Ramos (cell line): Measurements from ENCODE around the gene SLC26A9.

Experiments used
- in situ Hi-C: fragments of 300-500 bp; cut with MboI; formaldehyde crosslinking; loops from one replicate; pipeline ENCODE4 v1.14.3; 2022; ENCODE audit warnings: low sequenced_read_pairs; ENCODE audit not compliant: unreplicated experiment

The SLC26A9 gene

GRCh38 chr1:205929496-205930194 is 13.6 kb downstream of the SLC26A9 start:
- in situ Hi-C loops: no loop called here

- in situ Hi-C loops: no loop called here
These were observed 14.9 kb downstream of the SLC26A9 start for GRCh38 chr1:205928317-205928716.

GRCh38 chr1:205927676-205928075 is 15.6 kb downstream of the SLC26A9 start:
- in situ Hi-C loops: no loop called here

GRCh38 chr1:205927247-205927646 is 16.0 kb downstream of the SLC26A9 start:
- in situ Hi-C loops: no loop called here

- in situ Hi-C loops: no loop called here
These were observed 16.6 kb downstream of the SLC26A9 start for GRCh38 chr1:205926636-205927035.

- in situ Hi-C loops: no loop called here
These were observed 17.0 kb downstream of the SLC26A9 start for GRCh38 chr1:205926213-205926612.

GRCh38 chr1:205925736-205926135 is 17.5 kb downstream of the SLC26A9 start:
- in situ Hi-C loops: no loop called here

GRCh38 chr1:205924460-205924790 is 18.8 kb downstream of the SLC26A9 start:
- in situ Hi-C loops: no loop called here

GRCh38 chr1:205923651-205924459 is 19.4 kb downstream of the SLC26A9 start:
- in situ Hi-C loops: no loop called here

GRCh38 chr1:205922806-205923205 is 20.4 kb downstream of the SLC26A9 start:
- in situ Hi-C loops: no loop called here

GRCh38 chr1:205922314-205922713 is 20.9 kb downstream of the SLC26A9 start:
- in situ Hi-C loops: no loop called here

GRCh38 chr1:205921570-205921909 is 21.7 kb downstream of the SLC26A9 start:
- in situ Hi-C loops: no loop called here

GRCh38 chr1:205920861-205921569 is 22.2 kb downstream of the SLC26A9 start:
- in situ Hi-C loops: no loop called here

- in situ Hi-C loops: no loop called here
These were observed 23.1 kb downstream of the SLC26A9 start for GRCh38 chr1:205920159-205920558.

GRCh38 chr1:205918955-205919746 is 24.1 kb downstream of the SLC26A9 start:
- in situ Hi-C loops: no loop called here

GRCh38 chr1:205917466-205918238 is 25.6 kb downstream of the SLC26A9 start:
- in situ Hi-C loops: no loop called here

GRCh38 chr1:205916541-205916940 is 26.7 kb downstream of the SLC26A9 start:
- in situ Hi-C loops: no loop called here

GRCh38 chr1:205915354-205915990 is 27.8 kb downstream of the SLC26A9 start:
- in situ Hi-C loops: no loop called here

GRCh38 chr1:205914730-205915129 is 28.5 kb downstream of the SLC26A9 start:
- in situ Hi-C loops: no loop called here
